Aorta (tissue), 5 donors: ENCODE results near the gene POP4. TPM values are rescaled to one million over a fixed set of nuclear protein-coding genes. Genes with fewer than 3 reads are reported as not detected.

Source experiments
- ATAC-seq: fragments of 200-7000 bp; cut with Tn5 transposase; one replicate; pipeline ENCODE4 v1.9.1; 2022; ENCODE audit warnings: moderate library complexity; ENCODE audit not compliant: low FRiP score
- DNase-seq, 2 donors: peaks; one replicate each; pipeline ENCODE4 v3.0.0-alpha.2; 2020
- H3K27ac ChIP-seq, 2 donors: one replicate each; pipeline ENCODE4 v1.5.1; 2013; ENCODE audit warnings: low read length in 2 of 2, mild to moderate bottlenecking in 2 of 2, moderate library complexity in 2 of 2, control low read depth in 1 of 2, inconsistent platforms in 1 of 2, low read depth in 1 of 2
- H3K27me3 ChIP-seq, 2 donors: one replicate each; pipeline ENCODE4 v1.6.1; 2013; ENCODE audit warnings: control low read depth in 1 of 2, low read length in 1 of 2, mild to moderate bottlenecking in 1 of 2, moderate library complexity in 1 of 2; ENCODE audit not compliant: insufficient read depth in 2 of 2, control insufficient read depth in 1 of 2
- H3K36me3 ChIP-seq, 2 donors: one replicate each; pipeline ENCODE4 v1.6.1; 2013; ENCODE audit warnings: control low read depth in 1 of 2, low read length in 1 of 2, mild to moderate bottlenecking in 1 of 2; ENCODE audit not compliant: insufficient read depth in 2 of 2, control insufficient read depth in 1 of 2
- H3K4me1 ChIP-seq, 2 donors: one replicate each; pipeline ENCODE4 v1.6.1; 2013; ENCODE audit warnings: low read length in 2 of 2, control low read depth in 1 of 2, mild to moderate bottlenecking in 1 of 2, moderate library complexity in 1 of 2; ENCODE audit not compliant: insufficient read depth in 2 of 2, control insufficient read depth in 1 of 2
- H3K4me3 ChIP-seq, 2 donors: one replicate each; pipeline ENCODE4 v1.5.1; 2013; ENCODE audit warnings: low read length in 2 of 2, control low read depth in 1 of 2, mild to moderate bottlenecking in 1 of 2
- H3K9me3 ChIP-seq: one replicate; pipeline ENCODE4 v1.6.1; 2013; ENCODE audit warnings: mild to moderate bottlenecking, low read length; ENCODE audit not compliant: control insufficient read depth
- WGBS, 2 donors: extraction: QIAGEN DNeasy Blood & Tissue Kit; methylation state at CpG; one replicate each; pipeline ENCODE4 v1.1.7; 2013; 5-methylcytosine and 5-hydroxymethylcytosine counted together
- intact Hi-C, 2 donors: fragments of 100-400 bp; cut with DNase I; formaldehyde crosslinking; loops; one replicate each; pipeline versions ENCODE4 v1.14.2 to v1.15.0; 2022
- polyA plus RNA-seq, 2 donors: library from polyadenylated mRNA; stranded (reverse); fragments of 200-250 nt; gene quantifications; one replicate each; pipeline ENCODE4 v1.2.3, GENCODE V29; 2013
- total RNA-seq, 2 donors: library from RNA; stranded (reverse); fragmentation: NEBNext Ultra II Directional; extraction: Animal tissue kit (Norgen Biotek cat#: 25700); gene quantifications; one replicate each; pipeline ENCODE4 v1.2.1, GENCODE V29; 2021
- donor health status: healthy with polysubstance abuse.
- donor health status: Bipolar disorder and iron deficiency.
- donor health status: DM: no; HTN: no; CAD: no.
- donor health status: DM: no; HTN: no; CAD: no.
- donor health status: DM: yes; HTN: yes; CAD: no.

Gene POP4
- total and polyA plus RNA-seq, 4 donors: 34.2 to 72.5 (median 52.7) TPM

- Histone ChIP-seq H3K36me3 (no peaks in the 10 kb centered on the region), H3K27ac (no peak overlapping the region), H3K4me3 (no peak overlapping the region), H3K4me1 (no peaks in the 10 kb centered on the region), H3K27me3 (no peaks in the 10 kb centered on the region), H3K9me3 (peaks cover 8% of the 10 kb centered on the region)
- intact Hi-C loops: no loop called here
- 49% methylated on average over 11 of the region's 11 CpGs for WGBS, 2 donors
- DNase-seq (no peak), ATAC-seq (no peak)
These were observed 41.5 kb upstream of the POP4 start for GRCh38 chr19:29564574-29565005.

GRCh38 chr19:29565171-29565570 lies 40.9 kb upstream of the POP4 start:
- H3K36me3 ChIP-seq: no peaks in the 10 kb centered on the region
- H3K4me3 ChIP-seq: no peak overlapping the region
- peaks cover 3% of the 10 kb centered on the region for H3K9me3 ChIP-seq
- no peak for ATAC-seq
- 84 to 87% methylated on average over 19 of the region's 19 CpGs for WGBS, 2 donors
- H3K4me1 ChIP-seq: no peaks in the 10 kb centered on the region
- no peak for DNase-seq
- intact Hi-C loops: no loop called here
- no peaks in the 10 kb centered on the region for H3K27me3 ChIP-seq
- no peak overlapping the region for H3K27ac ChIP-seq

- DNase-seq (no peak), ATAC-seq (no peak)
- Histone ChIP-seq H3K27ac (no peak overlapping the region), H3K36me3 (no peaks in the 10 kb centered on the region), H3K4me3 (no peak overlapping the region), H3K4me1 (no peaks in the 10 kb centered on the region), H3K9me3 (no peaks in the 10 kb centered on the region), H3K27me3 (no peaks in the 10 kb centered on the region)
- WGBS, 2 donors: 77 to 86% methylated on average over 3 of the region's 3 CpGs
- intact Hi-C loops: no loop called here
These were observed 39.5 kb upstream of the POP4 start for GRCh38 chr19:29566496-29567054.

- Histone ChIP-seq H3K4me3 (no peak overlapping the region), H3K36me3 (no peaks in the 10 kb centered on the region), H3K4me1 (no peaks in the 10 kb centered on the region), H3K27me3 (no peaks in the 10 kb centered on the region), H3K27ac (no peak overlapping the region), H3K9me3 (no peaks in the 10 kb centered on the region)
- DNase-seq (no peak), ATAC-seq (no peak)
- 66 to 69% methylated on average over 2 of the region's 2 CpGs for WGBS, 2 donors
- intact Hi-C loops: no loop called here
These were observed 38.6 kb upstream of the POP4 start for GRCh38 chr19:29567366-29567915.

- no peaks in the 10 kb centered on the region for H3K9me3 ChIP-seq
- no peaks in the 10 kb centered on the region for H3K27me3 ChIP-seq
- no peak overlapping the region for H3K4me3 ChIP-seq
- no peak overlapping the region for H3K27ac ChIP-seq
- intact Hi-C loops: no loop called here
- 55 to 58% methylated on average over 22 of the region's 22 CpGs for WGBS, 2 donors
- DNase-seq (no peak), ATAC-seq (no peak)
- H3K36me3 ChIP-seq: no peaks in the 10 kb centered on the region
- H3K4me1 ChIP-seq: no peaks in the 10 kb centered on the region
These were observed 37.8 kb upstream of the POP4 start for GRCh38 chr19:29568036-29569025.

- H3K9me3 ChIP-seq: no peaks in the 10 kb centered on the region
- no peaks in the 10 kb centered on the region for H3K27me3 ChIP-seq
- no peaks in the 10 kb centered on the region for H3K4me1 ChIP-seq
- H3K27ac ChIP-seq: no peak overlapping the region
- H3K36me3 ChIP-seq: no peaks in the 10 kb centered on the region
- 68 to 75% methylated on average over 9 of the region's 9 CpGs for WGBS, 2 donors
- no peak for ATAC-seq
- intact Hi-C loops: no loop called here
- no peak for DNase-seq
- no peak overlapping the region for H3K4me3 ChIP-seq
These were observed 36.8 kb upstream of the POP4 start for GRCh38 chr19:29569038-29569911.

- no peaks in the 10 kb centered on the region for H3K27me3 ChIP-seq
These were observed 34.9 kb upstream of the POP4 start for GRCh38 chr19:29571181-29571580.

GRCh38 chr19:29573486-29573885 lies 32.6 kb upstream of the POP4 start:
- DNase-seq (no peak), ATAC-seq (no peak)
- Histone ChIP-seq H3K27ac (no peak overlapping the region), H3K4me3 (no peak overlapping the region), H3K9me3 (no peaks in the 10 kb centered on the region), H3K4me1 (no peaks in the 10 kb centered on the region), H3K36me3 (no peaks in the 10 kb centered on the region), H3K27me3 (no peaks in the 10 kb centered on the region)
- intact Hi-C loops: no loop called here
- 60 to 62% methylated on average over 7 of the region's 7 CpGs for WGBS, 2 donors

More at GRCh38 chr19:29571181-29571580, 34.9 kb upstream of the POP4 start:
- WGBS, 2 donors: 58 to 65% methylated on average over 6 of the region's 6 CpGs
- no peak overlapping the region for H3K4me3 ChIP-seq
- ATAC-seq (no peak), DNase-seq (no peak)
- no peaks in the 10 kb centered on the region for H3K9me3 ChIP-seq
- H3K27ac ChIP-seq: no peak overlapping the region
- no peaks in the 10 kb centered on the region for H3K4me1 ChIP-seq
- intact Hi-C loops: no loop called here
- H3K36me3 ChIP-seq: no peaks in the 10 kb centered on the region
